Smooth muscle cell (in vitro differentiated cells): Measurements from ENCODE around the gene LIN52. TPM values are rescaled to one million over a fixed set of nuclear protein-coding genes. Genes with fewer than 3 reads are reported as not detected.

ENCODE experiments used
- DNase-seq: peaks from one replicate; lab custom pipeline; 2025; ENCODE audit not compliant: unreplicated experiment; lab: John Stamatoyannopoulos, UW
- H2AFZ ChIP-seq: fragments of 200-600 bp; sonication (generic); 2 replicates; pipeline ENCODE4 v1.6.0; 2016; ENCODE audit warnings: antibody characterized with exemption, low read depth, mild to moderate bottlenecking
- H3F3A ChIP-seq: fragments of 200-600 bp; sonication (generic); 2 replicates; pipeline ENCODE4 v1.6.0; 2017; ENCODE audit warnings: antibody characterized with exemption, low read depth
- H3K27ac ChIP-seq: fragments of 200-600 bp; sonication (generic); 2 replicates; pipeline ENCODE4 v1.5.1; 2016; ENCODE audit warnings: low read depth, mild to moderate bottlenecking
- H3K27me3 ChIP-seq: fragments of 200-600 bp; sonication (generic); 2 replicates; pipeline ENCODE4 v1.6.1; 2016; ENCODE audit warnings: low read depth, mild to moderate bottlenecking
- H3K36me3 ChIP-seq: fragments of 200-600 bp; sonication (generic); 2 replicates; pipeline ENCODE4 v1.5.1; 2016; ENCODE audit warnings: low read depth
- H3K4me1 ChIP-seq: fragments of 200-600 bp; sonication (generic); 2 replicates; pipeline ENCODE4 v1.5.1; 2016; ENCODE audit warnings: low read depth
- H3K4me2 ChIP-seq: fragments of 200-600 bp; sonication (generic); 2 replicates; pipeline ENCODE4 v1.6.0; 2016; ENCODE audit warnings: mild to moderate bottlenecking
- H3K4me3 ChIP-seq: fragments of 200-600 bp; sonication (generic); 2 replicates; pipeline ENCODE4 v1.5.1; 2016; ENCODE audit warnings: mild to moderate bottlenecking
- H3K79me2 ChIP-seq: fragments of 200-600 bp; sonication (generic); 2 replicates; pipeline ENCODE4 v1.6.0; 2016; ENCODE audit warnings: low read depth, mild to moderate bottlenecking
- H3K9ac ChIP-seq: fragments of 200-600 bp; sonication (generic); 2 replicates; pipeline ENCODE4 v1.6.0; 2016; ENCODE audit warnings: low read depth
- H3K9me3 ChIP-seq: fragments of 200-600 bp; sonication (generic); replicated peaks from 2 replicates; pipeline ENCODE4 v1.5.1; 2016; ENCODE audit warnings: low read depth
- H4K20me1 ChIP-seq: fragments of 200-600 bp; sonication (generic); 2 replicates; pipeline ENCODE4 v1.6.0; 2016; ENCODE audit warnings: low read depth
- WGBS: methylation state at CpG from one replicate; pipeline ENCODE4 v1.1.7; 2016; ENCODE audit warnings: low lambda C conversion rate; 5-methylcytosine and 5-hydroxymethylcytosine counted together
- polyA plus RNA-seq: library from polyadenylated mRNA; unstranded; fragments of >200 nt; fragmentation: Nextera tagmentation; extraction: Ambion mirVana; gene quantifications from 2 replicates; pipeline ENCODE4 v1.2.1, GENCODE V29; 2016
- small RNA-seq: library from RNA; depleted of rRNA; stranded (forward); fragments of <200 nt; gene quantifications from one replicate; pipeline ENCODE3, GENCODE V24; 2014
- total RNA-seq: library from RNA; depleted of rRNA; stranded (reverse); fragments of >200 nt; gene quantifications from 2 replicates; pipeline ENCODE4 v1.2.3, GENCODE V29; 2014
- TF ChIP-seq, protein P1 (sequence below): fragments of 200-600 bp; sonication (generic); IDR thresholded peaks from 2 replicates; pipeline ENCODE4 v1.5.1; 2017; ENCODE audit warnings: borderline replicate concordance, mild to moderate bottlenecking, antibody characterized with exemption; ENCODE audit not compliant: insufficient read depth, poor library complexity, severe bottlenecking

LIN52 gene
- total and polyA plus RNA-seq, 2 experiments from 2014 or later, result 16.1 to 17.8 TPM

DNA sequence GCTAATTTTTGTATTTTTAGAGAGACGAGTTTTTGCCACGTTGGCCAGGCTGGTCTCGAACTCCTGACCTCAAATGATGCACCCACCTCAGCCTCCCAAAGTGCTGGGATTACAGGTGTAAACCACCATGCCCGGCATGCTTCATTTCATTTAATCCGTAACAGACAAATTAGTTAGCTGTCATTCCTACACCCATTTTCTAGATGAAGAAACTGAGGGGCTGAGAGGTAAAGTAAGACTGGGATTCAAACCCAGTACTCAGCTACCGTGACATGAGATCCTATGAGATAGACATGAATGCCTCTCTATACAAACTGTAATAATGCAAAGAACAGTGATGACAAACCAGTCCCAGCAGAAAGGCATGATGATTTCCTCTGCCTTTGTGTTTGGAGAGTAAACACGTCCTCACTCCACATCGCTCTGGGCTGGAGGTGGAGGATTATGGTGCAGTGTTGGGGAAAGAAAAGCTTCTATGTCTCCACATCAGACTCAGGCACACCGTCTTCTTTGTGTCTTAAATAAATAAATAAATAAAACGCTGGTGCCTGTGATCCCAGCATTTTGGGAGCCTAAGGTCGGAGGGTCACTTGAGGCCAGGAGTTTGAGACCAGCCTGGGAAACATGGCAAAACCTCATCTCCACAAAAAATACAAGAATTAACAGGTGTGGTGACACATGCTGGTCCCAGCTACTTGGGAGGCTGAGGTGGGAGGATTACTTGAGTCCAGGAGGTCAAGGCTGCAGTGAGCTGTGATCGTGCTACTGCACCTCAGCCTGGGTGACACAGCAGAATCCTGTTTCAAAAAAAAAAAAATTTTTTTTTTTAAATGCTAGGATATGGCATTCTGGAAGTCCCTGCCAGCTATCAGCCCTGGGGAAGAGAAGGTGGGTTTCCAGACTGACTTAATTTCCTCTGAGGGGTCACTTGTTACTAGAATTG lies 164.9 kb downstream of the LIN52 start:
- peaks cover 4% of the 10 kb centered on the region for H3K4me1 ChIP-seq
- no peak overlapping the region for H3K4me2 ChIP-seq
- no peaks in the 10 kb centered on the region for H3F3A ChIP-seq
- no peaks in the 10 kb centered on the region for H3K36me3 ChIP-seq
- H3K79me2 ChIP-seq, result no peaks in the 10 kb centered on the region
- TF ChIP-seq, protein P1, sequence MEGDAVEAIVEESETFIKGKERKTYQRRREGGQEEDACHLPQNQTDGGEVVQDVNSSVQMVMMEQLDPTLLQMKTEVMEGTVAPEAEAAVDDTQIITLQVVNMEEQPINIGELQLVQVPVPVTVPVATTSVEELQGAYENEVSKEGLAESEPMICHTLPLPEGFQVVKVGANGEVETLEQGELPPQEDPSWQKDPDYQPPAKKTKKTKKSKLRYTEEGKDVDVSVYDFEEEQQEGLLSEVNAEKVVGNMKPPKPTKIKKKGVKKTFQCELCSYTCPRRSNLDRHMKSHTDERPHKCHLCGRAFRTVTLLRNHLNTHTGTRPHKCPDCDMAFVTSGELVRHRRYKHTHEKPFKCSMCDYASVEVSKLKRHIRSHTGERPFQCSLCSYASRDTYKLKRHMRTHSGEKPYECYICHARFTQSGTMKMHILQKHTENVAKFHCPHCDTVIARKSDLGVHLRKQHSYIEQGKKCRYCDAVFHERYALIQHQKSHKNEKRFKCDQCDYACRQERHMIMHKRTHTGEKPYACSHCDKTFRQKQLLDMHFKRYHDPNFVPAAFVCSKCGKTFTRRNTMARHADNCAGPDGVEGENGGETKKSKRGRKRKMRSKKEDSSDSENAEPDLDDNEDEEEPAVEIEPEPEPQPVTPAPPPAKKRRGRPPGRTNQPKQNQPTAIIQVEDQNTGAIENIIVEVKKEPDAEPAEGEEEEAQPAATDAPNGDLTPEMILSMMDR, result no peak
- DNase-seq, result no peak
- H2AFZ ChIP-seq, result no peak overlapping the region
- no peak overlapping the region for H3K4me3 ChIP-seq
- no peaks in the 10 kb centered on the region for H3K9me3 ChIP-seq
- no peak overlapping the region for H3K9ac ChIP-seq
- peaks cover 84% of the 10 kb centered on the region for H3K27me3 ChIP-seq
- WGBS, result 86% methylated on average over 12 of the region's 12 CpGs
- H3K27ac ChIP-seq, result no peak overlapping the region
- no peaks in the 10 kb centered on the region for H4K20me1 ChIP-seq

Small RNA genes lying within 50 kb of the gene (small RNA-seq; reads per million reads assigned to genes)
- gene AC006349.1 (not detected), gene RN7SL530P (not detected)

Other genes starting within 250 kb of the LIN52 start
- 3.7 and 4.7 TPM in 2 replicates for gene PTGR2, start 233.1 kb upstream of the LIN52 start, total RNA-seq
- 2.9 and 4.0 TPM in 2 replicates for gene PTGR2, start 233.1 kb upstream of the LIN52 start, polyA plus RNA-seq
- gene ZNF410, start 198.1 kb upstream of the LIN52 start, total RNA-seq, result 67.3 and 67.4 TPM in 2 replicates
- 45.1 and 46.9 TPM in 2 replicates for gene ZNF410, start 198.1 kb upstream of the LIN52 start, polyA plus RNA-seq
- 2.7 and 4.7 TPM in 2 replicates for gene FAM161B, start 134.9 kb upstream of the LIN52 start, total RNA-seq
- gene FAM161B, start 134.9 kb upstream of the LIN52 start, polyA plus RNA-seq, result 3.9 and 6.3 TPM in 2 replicates
- gene COQ6, start 134.7 kb upstream of the LIN52 start, total RNA-seq, result 9.6 and 16.8 TPM in 2 replicates
- gene COQ6, start 134.7 kb upstream of the LIN52 start, polyA plus RNA-seq, result 18.2 and 22.3 TPM in 2 replicates
- 9.1 and 9.9 TPM in 2 replicates for gene ENTPD5, start 65.7 kb upstream of the LIN52 start, total RNA-seq
- gene ENTPD5, start 65.7 kb upstream of the LIN52 start, polyA plus RNA-seq, result 8.1 and 9.8 TPM in 2 replicates
- gene BBOF1, start 65.6 kb upstream of the LIN52 start, total RNA-seq, result 6.4 and 20.6 TPM in 2 replicates
- gene BBOF1, start 65.6 kb upstream of the LIN52 start, polyA plus RNA-seq, result 3.7 and 6.5 TPM in 2 replicates
- gene ALDH6A1, start 503 bp upstream of the LIN52 start, total RNA-seq, result 16.1 and 22.3 TPM in 2 replicates
- 18.2 and 18.9 TPM in 2 replicates for gene ALDH6A1, start 503 bp upstream of the LIN52 start, polyA plus RNA-seq
- gene VSX2, start 154.5 kb downstream of the LIN52 start, total RNA-seq, result not detected in 2 replicates
- gene VSX2, start 154.5 kb downstream of the LIN52 start, polyA plus RNA-seq, result not detected in 2 replicates
- gene ABCD4, start 218.0 kb downstream of the LIN52 start, total RNA-seq, result 19.3 and 28.0 TPM in 2 replicates
- gene ABCD4, start 218.0 kb downstream of the LIN52 start, polyA plus RNA-seq, result 33.8 and 46.3 TPM in 2 replicates